SU-DHL-6 (cell line): ENCODE data around the gene ACO2.

Source experiments
- H2AFZ ChIP-seq: fragments of 200-600 bp; sonication (generic); 2 replicates; pipeline ENCODE4 v1.6.1; 2014; ENCODE audit warnings: low read depth, mild to moderate bottlenecking, moderate library complexity, mixed read lengths, antibody characterized with exemption, low read length; ENCODE audit not compliant: severe bottlenecking
- H3F3A ChIP-seq: fragments of 200-600 bp; shearing (Covaris generic); 2 replicates; pipeline ENCODE4 v1.6.0; 2016; ENCODE audit warnings: antibody characterized with exemption, mild to moderate bottlenecking; ENCODE audit not compliant: insufficient read depth
- H3K27ac ChIP-seq: fragments of 200-600 bp; sonication (generic); 2 replicates; pipeline ENCODE4 v1.5.1; 2016; ENCODE audit warnings: low read depth, mild to moderate bottlenecking, low read length, moderate library complexity, mixed read lengths
- H3K27me3 ChIP-seq: fragments of 200-600 bp; sonication (generic), shearing (Covaris generic); 2 replicates; pipeline ENCODE4 v1.6.0; 2014; ENCODE audit warnings: mild to moderate bottlenecking, low read length
- H3K36me3 ChIP-seq: fragments of 200-600 bp; sonication (generic); 2 replicates; pipeline ENCODE4 v1.6.1; 2014; ENCODE audit warnings: mild to moderate bottlenecking, low read length, mixed read lengths
- H3K4me2 ChIP-seq: fragments of 300-600, 200-600 bp; shearing (Covaris generic), sonication (generic); 2 replicates; pipeline ENCODE4 v1.6.0; 2014; ENCODE audit warnings: low read length, low read depth, mild to moderate bottlenecking; ENCODE audit not compliant: poor library complexity, severe bottlenecking
- H3K4me3 ChIP-seq: fragments of 200-600 bp; sonication (generic); 2 replicates; pipeline ENCODE4 v1.5.1; 2014; ENCODE audit warnings: antibody characterized with exemption, low read length, mild to moderate bottlenecking, mixed read lengths; ENCODE audit not compliant: insufficient read depth, poor library complexity, severe bottlenecking
- H3K79me2 ChIP-seq: fragments of 200-600 bp; sonication (generic); 2 replicates; pipeline ENCODE4 v1.6.1; 2014; ENCODE audit warnings: mild to moderate bottlenecking, low read length, moderate library complexity; ENCODE audit not compliant: insufficient read depth
- H3K9ac ChIP-seq: fragments of 200-600 bp; sonication (generic); 2 replicates; pipeline ENCODE4 v1.7.0; 2014; ENCODE audit warnings: mild to moderate bottlenecking, low read length
- H3K9me2 ChIP-seq: fragments of 200-600 bp; sonication (generic); replicated peaks from 2 replicates; pipeline ENCODE4 v1.6.1; 2014; ENCODE audit warnings: low read length; ENCODE audit not compliant: insufficient read depth
- H3K9me3 ChIP-seq: fragments of 200-600 bp; sonication (generic); 2 replicates; pipeline ENCODE4 v1.6.1; 2014; ENCODE audit warnings: low read length, mixed read lengths; ENCODE audit not compliant: insufficient read depth
- H4K20me1 ChIP-seq: fragments of 200-600 bp; sonication (generic); 2 replicates; pipeline ENCODE4 v1.6.1; 2014; ENCODE audit warnings: low read depth, mild to moderate bottlenecking, antibody characterized with exemption, low read length, moderate library complexity, mixed read lengths
- CTCF ChIP-seq: fragments of 200-600 bp; sonication (generic); IDR thresholded peaks from one replicate; pipeline ENCODE4 v1.5.1; 2017; ENCODE audit warnings: antibody characterized with exemption, mild to moderate bottlenecking, low read length, moderate library complexity; ENCODE audit not compliant: insufficient read depth, poor library complexity, severe bottlenecking
- EZH2phosphoT487 ChIP-seq: fragments of 200-600 bp; sonication (generic), shearing (Covaris generic); conservative IDR thresholded peaks from 2 replicates; pipeline ENCODE4 v1.6.1; 2018; ENCODE audit warnings: mild to moderate bottlenecking, antibody characterized with exemption, low read length, moderate library complexity, mixed read lengths

The ACO2 gene

DNA sequence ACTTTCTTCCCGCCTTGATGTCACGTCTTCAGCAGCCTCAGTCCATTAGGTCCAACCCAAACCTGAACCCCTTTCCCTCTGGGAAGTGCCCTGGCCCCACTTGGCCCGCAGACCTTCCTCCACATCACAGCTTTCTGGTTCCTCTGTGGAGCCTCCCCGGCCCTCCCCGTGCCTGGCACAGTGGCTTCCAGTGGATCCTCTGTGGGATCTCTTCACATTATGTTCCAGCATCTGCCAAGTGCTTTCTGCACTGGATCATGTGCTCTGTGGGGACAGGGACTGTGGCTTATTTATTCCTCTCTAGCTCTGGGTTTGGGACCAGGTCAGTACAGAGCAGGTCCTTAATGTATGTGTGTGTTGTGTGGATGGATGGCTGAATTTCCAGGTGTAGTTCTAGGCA is 44.5 kb downstream of the ACO2 start:
- Histone ChIP-seq H2AFZ (no peak overlapping the region), H3K4me2 (no peak overlapping the region), H3K27me3 (no peaks in the 10 kb centered on the region), H3K9ac (no peak overlapping the region), H3K36me3 (no peaks in the 10 kb centered on the region), H3K79me2 (no peaks in the 10 kb centered on the region), H4K20me1 (no peaks in the 10 kb centered on the region), H3K9me3 (no peaks in the 10 kb centered on the region), H3F3A (no peaks in the 10 kb centered on the region), H3K9me2 (no peaks in the 10 kb centered on the region), H3K27ac (no peak overlapping the region), H3K4me3 (no peak overlapping the region)
- TF ChIP-seq EZH2phosphoT487, result no peak
- no peak for TF ChIP-seq CTCF

GRCh38 chr22:41516462-41516861 is 47.5 kb downstream of the ACO2 start:
- TF ChIP-seq CTCF (no peak), EZH2phosphoT487 (no peak)
- H3K36me3 ChIP-seq, result no peaks in the 10 kb centered on the region

DNA sequence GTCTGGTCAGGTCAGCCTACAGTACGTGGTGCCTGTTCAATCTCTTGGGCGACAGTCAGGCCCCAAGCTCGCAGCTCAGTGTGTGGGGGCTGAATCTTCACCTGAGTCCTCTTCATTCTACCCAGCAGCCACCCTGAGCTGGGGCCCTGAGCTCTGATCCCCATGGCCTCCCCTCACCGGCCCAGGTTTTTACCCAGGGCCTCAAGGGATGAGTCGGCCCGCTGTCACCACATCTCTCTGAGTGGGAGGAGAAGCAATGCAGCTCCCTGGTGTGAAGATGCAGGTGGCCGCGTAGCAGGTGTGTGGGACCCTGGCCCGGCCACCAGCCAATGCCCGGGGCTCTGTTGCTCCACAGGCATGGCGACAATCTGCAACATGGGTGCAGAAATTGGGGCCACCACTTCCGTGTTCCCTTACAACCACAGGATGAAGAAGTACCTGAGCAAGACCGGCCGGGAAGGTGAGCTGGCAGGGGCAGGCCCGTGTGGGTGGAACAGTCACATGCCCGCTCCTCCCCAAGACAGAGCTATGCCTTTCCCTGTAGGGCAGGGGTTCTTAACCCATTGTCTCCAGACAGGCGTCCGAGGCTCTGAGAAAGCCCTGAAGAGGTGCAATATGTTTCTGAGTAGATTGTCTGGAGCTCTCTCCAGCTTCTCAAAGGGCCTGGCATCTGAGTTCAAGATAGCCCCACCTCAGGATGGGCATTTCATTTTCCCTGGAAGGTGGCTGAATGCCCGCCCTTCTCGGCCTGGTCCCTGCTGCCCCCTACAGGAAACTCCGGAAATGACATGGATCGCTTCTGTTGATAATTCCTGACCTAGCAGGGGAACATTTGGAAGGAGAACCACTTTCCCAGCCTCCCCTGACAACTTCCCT is 48.5 kb downstream of the ACO2 start:
- no peaks in the 10 kb centered on the region for H3K27me3 ChIP-seq
- TF ChIP-seq EZH2phosphoT487 (no peak), CTCF (peak; percentile 76)
- H3K27ac ChIP-seq, result no peak overlapping the region
- no peaks in the 10 kb centered on the region for H3K9me3 ChIP-seq
- no peaks in the 10 kb centered on the region for H3K9me2 ChIP-seq
- H3K9ac ChIP-seq, result no peak overlapping the region
- no peaks in the 10 kb centered on the region for H3F3A ChIP-seq
- H3K4me2 ChIP-seq, result no peak overlapping the region
- H2AFZ ChIP-seq, result no peak overlapping the region
- no peaks in the 10 kb centered on the region for H3K79me2 ChIP-seq
- H4K20me1 ChIP-seq, result no peaks in the 10 kb centered on the region
- no peaks in the 10 kb centered on the region for H3K36me3 ChIP-seq
- H3K4me3 ChIP-seq, result no peak overlapping the region

More at GRCh38 chr22:41516462-41516861, 47.5 kb downstream of the ACO2 start:
- Histone ChIP-seq H2AFZ (no peak overlapping the region), H3F3A (no peaks in the 10 kb centered on the region), H3K27me3 (no peaks in the 10 kb centered on the region), H3K9me3 (no peaks in the 10 kb centered on the region), H4K20me1 (no peaks in the 10 kb centered on the region), H3K27ac (no peak overlapping the region), H3K9me2 (no peaks in the 10 kb centered on the region), H3K4me3 (no peak overlapping the region), H3K79me2 (no peaks in the 10 kb centered on the region), H3K4me2 (no peak overlapping the region), H3K9ac (no peak overlapping the region)
